GM18505 (cell line): ENCODE results near the gene RILP.

Source experiments
- ATAC-seq: cut with Tn5 transposase; IDR thresholded peaks from one replicate; pipeline ENCODE4 v1.9.1; 2021; ENCODE audit not compliant: unreplicated experiment
- POLR2A ChIP-seq: IDR thresholded peaks from 4 replicates; pipeline ENCODE4 v1.6.1; 2011; ENCODE audit warnings: borderline replicate concordance; ENCODE audit not compliant: insufficient read depth, insufficient read length; ENCODE audit errors: extremely low read depth

RILP gene

DNA sequence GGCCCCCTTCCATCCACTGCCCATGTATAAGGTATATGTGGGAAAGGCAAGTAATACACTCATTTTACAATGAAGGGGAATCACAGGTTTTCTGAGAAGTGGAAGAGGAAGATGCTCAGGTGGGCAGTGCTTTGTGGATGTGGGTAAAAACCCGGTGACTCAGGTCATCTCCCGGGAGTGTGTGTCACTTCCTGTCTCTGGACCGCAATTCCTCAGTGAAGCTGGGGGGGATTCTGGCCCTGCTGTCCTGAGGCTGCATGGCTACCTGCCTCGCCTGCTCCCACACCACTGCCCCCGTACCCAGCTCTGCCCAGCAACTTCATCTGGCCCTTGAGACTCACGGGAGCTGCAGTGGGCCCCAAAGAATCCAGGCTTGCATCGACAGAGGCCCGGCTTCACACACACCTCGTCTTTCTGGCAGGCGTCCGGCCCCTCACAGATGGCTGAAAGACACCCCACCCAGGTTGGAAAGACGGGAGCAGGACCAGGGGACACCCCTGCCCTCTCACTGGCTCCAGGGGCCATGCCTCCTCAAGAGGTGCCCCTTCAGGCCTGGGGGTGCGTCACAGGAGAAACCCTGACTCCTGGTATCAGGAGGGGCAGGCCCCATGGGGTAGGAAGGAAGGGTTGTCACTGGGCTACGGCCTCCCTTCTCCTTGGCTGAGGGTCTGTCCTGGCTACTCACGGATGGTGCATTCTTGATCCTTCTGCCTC lies 5.0 kb downstream of the RILP start:
- TF ChIP-seq POLR2A = peak; percentile 27
- ATAC-seq = no peak

- no peak for ATAC-seq
- no peak for TF ChIP-seq POLR2A
These were observed 5.6 kb downstream of the RILP start for GRCh38 chr17:1643999-1644492.

DNA sequence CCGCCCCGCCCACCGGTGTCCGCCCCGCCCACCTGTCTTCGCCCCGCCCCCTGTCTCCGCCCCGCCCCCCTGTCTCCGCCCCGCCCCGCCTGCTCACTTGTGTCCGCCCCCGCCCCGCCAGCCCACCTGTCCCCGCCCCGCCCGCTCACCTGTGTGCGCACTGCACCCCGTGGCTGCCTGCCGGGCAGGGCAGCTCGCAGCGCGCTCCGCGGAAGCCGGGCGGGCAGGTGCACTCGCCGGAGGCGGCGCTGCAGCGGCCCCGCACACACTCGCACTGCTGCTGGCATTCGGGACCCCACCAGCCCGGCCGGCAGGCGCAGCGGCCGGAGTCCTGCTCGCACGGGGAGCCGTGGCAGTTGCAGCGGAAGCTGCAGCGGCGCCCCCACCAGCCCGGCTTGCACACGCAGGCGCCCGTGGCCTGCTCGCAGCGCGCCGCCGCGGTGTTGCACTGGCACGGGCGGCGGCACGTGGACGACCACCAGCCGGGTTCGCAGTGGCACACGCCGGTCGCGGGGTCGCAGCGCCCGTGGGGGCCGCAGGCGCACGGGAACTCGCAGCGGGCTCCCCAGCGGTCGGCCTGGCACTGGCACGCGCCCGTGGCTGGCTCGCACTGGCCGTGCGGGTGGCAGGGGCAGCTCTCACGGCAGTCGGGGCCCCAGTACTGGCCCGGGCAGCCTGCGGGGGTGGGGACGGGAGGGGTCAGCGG lies 6.2 kb downstream of the RILP start:
- peak; percentile 24 for TF ChIP-seq POLR2A
- no peak for ATAC-seq

DNA sequence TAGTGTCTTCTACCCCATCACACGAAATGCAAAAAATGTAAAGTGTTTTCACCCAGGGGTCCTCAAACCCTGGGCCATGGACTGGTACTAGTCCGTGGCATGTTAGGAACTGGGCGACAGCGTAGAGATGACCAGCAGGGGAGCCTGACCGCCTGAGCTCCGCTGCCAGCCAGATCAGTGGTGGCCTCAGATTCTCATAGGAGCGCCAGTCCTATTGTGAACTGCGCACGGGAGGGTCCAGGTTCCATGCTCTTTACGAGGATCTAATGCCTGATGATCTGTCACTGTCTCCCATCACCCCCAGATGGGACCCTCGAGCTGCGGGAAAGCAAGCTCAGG lies 8.6 kb downstream of the RILP start:
- no peak for ATAC-seq

DNA sequence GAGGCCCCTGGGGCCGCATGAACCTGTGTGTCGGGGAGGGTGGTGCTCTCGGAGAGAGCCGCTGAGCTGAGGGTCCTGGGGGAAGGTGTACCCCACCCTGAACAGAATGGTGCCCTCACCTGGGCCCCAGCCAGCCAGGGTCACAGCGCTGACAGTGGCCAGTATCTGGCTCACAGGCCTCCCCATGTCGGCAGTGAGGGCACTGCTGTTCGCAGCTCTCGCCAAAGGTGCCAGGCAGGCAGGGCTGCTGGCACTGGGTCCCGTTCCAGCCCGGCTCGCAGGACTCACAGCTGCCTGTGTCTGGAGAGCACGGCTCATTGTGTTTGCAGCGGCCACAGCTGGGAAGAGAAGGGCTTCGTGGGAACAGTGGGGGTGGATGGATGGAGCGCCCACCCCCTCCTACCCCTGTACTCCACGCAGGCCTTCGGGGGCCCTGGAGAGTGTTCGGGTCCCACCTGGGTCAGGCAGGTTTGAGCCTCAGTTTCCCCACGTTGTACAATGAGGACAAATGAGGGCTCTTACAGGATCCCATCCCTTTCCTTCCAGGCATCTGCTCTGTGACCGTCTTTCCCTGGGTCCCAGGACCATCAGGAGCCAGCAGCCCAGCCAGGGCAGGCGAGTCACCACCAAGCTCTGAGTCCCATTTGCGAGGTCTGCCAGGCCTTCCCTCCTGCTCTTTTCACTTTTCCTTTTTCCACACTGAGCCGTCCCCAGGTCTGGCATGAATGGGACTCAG lies 9.2 kb downstream of the RILP start:
- no peak for ATAC-seq
- TF ChIP-seq POLR2A = no peak

More for the DNA sequence above, 8.6 kb downstream of the RILP start:
- TF ChIP-seq POLR2A = no peak

DNA sequence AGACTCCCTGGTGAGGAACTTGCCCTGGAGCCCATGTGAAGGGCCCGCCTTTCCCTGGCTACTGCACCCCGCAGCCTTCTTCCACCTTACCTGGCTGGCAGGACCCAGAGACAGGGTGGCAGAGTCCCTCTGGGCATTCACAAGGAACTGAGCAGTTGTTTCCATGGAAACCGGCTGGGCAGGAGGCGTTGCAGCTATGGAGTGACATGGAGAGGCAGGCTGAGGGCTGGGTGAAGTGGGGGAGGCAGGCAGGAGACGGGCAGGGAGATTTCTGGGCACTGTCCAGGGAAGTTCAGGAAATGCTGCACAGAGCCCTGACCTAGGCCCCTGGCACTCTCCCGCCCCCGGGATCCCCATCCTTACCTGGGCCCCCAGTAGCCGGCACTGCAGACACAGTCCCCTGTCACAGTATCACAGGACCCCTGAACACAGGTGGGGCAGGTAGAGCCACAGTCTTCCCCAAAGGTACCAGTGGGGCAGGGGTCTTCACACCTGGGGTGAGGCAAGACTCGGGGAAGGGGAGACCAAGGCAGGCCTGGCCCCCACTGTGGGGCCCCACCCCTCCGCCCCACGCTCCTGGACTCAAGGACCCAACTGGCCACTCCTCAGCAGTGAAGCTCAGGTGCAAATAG lies 10.0 kb downstream of the RILP start:
- ATAC-seq = no peak
- TF ChIP-seq POLR2A = no peak

GRCh38 chr17:1638624-1639300 lies 10.9 kb downstream of the RILP start:
- TF ChIP-seq POLR2A = no peak
- ATAC-seq = no peak

DNA sequence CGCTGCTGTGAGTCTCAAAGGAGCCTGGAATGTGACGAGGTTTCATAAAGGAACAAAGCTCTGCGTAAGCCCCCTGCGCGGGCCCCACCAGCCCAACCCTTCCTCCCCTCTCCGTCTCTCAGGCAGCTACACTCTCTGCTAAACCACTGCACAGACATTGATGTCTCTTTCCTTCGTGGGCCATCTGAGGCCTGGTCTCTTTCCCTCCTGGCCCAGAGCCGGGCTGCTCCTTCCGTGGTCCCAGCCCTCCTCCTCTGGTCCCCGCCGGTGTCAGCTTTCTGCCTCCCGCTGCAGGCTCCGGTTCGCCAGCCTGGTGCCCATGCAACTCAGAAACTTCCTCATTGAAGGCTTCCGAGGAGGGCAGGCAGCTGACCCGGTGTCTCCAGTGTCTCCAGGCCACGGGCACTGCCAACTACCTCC lies 11.5 kb downstream of the RILP start:
- ATAC-seq = no peak
- TF ChIP-seq POLR2A = no peak

- no peak for ATAC-seq
- no peak for TF ChIP-seq POLR2A
These were observed 12.9 kb downstream of the RILP start for GRCh38 chr17:1636732-1637285.

DNA sequence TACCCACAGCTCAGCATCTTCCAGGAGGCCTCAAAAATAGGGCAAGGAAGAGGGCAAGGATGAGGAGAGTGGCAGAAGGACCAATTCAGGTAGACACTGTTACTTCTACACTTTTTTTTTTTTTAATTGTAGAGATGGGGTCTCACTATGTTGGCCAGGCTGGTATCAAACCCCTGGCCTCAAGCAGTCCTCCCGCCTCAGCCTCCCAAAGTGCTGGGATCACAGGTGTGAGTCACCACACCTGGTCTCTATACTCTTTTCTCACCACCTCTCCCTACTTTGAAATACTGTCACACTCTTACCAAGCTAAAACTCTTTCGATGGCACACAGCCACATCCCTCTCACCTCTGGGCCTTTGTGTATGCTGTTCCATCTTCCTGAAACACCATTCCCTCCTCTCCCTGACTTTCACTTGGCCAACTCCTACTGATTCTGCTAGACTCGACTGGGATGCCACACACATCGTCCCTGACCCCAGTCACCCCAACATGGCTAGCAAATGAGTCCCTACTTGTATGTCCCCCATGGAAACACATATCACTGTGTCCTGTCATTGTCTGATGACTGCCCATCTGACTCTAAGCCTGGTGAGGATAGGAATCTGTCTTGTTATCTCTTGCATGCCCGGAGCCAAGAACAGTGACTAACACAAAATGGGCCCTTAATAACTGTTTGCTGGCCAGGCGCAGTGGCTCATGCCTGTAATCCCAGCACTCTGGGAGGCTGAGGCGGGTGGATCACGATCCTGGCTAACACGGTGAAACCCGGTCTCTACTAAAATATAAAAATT lies 13.8 kb downstream of the RILP start:
- ATAC-seq = no peak
- no peak for TF ChIP-seq POLR2A

DNA sequence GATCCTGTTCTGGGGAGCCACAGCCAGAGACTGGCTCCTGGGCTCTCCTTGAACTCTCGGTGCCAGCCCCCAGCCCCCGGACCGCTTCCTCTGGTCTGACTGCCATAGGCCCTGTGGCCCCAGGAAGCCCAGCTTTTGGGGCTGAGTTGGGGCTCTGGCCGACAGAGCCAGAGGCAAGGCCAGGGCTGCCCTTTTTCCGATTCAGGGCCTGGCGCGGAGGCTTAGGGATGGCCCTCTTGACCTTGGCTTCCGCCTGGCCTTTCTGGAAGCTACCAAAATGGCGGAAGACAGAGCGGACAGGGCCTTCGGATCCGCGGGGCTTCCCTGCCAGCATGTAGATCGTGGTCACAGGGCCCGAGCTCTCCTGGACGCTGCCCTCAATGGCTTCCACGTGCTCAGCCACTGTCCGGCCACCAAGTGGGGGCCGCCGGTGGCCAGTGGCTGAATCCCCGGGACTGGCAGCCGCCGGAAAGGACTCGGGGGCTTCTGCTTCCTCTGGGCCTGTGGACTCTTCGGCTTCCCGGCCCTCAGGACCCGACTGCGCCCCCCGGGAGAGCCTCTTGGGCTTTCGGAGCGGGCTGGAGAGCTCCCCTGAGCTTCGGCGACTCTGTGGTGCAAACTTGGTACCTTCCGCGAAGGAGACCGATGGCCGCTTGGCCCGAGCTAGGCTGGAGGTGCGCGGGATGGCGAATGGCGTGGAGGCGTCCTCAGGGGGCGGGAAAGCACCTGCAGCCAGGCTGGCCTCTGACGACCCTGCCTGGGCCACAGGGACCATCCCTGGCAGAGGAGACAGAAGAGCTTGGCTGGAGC lies 14.6 kb downstream of the RILP start:
- TF ChIP-seq POLR2A = no peak
- no peak for ATAC-seq
